ENCODE results near the gene CDO1. TPM values are rescaled to one million over a fixed set of nuclear protein-coding genes. Genes with fewer than 3 reads are reported as not detected.

Gene CDO1
- total and polyA plus RNA-seq, 2 donors = 1.6 to 1.7 TPM

- no peaks in the 10 kb centered on the region for H3K36me3 ChIP-seq (ENCODE audit: control insufficient read depth in 2 of 2, insufficient read depth in 2 of 2, low read length in 1 of 2)
- H3K4me3 ChIP-seq (ENCODE audit: low read length in 2 of 2) = no peak overlapping the region
- no peak for DNase-seq (ENCODE audit: low read depth in 6 of 9, low spot score in 9 of 9)
- 86% methylated on average over 2 of the region's 2 CpGs for WGBS
- H3K27ac ChIP-seq (ENCODE audit: low read depth in 1 of 2, low read length in 1 of 2) = no peak overlapping the region
- H3K9me3 ChIP-seq (ENCODE audit: control insufficient read depth in 2 of 2, insufficient read depth in 1 of 2, low read length in 1 of 2) = no peaks in the 10 kb centered on the region
- no peaks in the 10 kb centered on the region for H3K4me1 ChIP-seq (ENCODE audit: control insufficient read depth in 2 of 2, insufficient read depth in 2 of 2, low read length in 2 of 2)
- H3K27me3 ChIP-seq (ENCODE audit: control insufficient read depth in 2 of 2, insufficient read depth in 1 of 2, low read length in 1 of 2) = no peaks in the 10 kb centered on the region
Observed at GRCh38 chr5:115806986-115807653, 9.3 kb downstream of the CDO1 start.

GRCh38 chr5:115801984-115802383, 14.5 kb downstream of the CDO1 start:
- Histone ChIP-seq H3K27me3 (ENCODE audit: control insufficient read depth in 2 of 2, insufficient read depth in 1 of 2, low read length in 1 of 2) (no peaks in the 10 kb centered on the region), H3K9me3 (ENCODE audit: control insufficient read depth in 2 of 2, insufficient read depth in 1 of 2, low read length in 1 of 2) (no peaks in the 10 kb centered on the region), H3K27ac (ENCODE audit: low read depth in 1 of 2, low read length in 1 of 2) (no peak overlapping the region), H3K36me3 (ENCODE audit: control insufficient read depth in 2 of 2, insufficient read depth in 2 of 2, low read length in 1 of 2) (no peaks in the 10 kb centered on the region), H3K4me3 (ENCODE audit: low read length in 2 of 2) (no peak overlapping the region), H3K4me1 (ENCODE audit: control insufficient read depth in 2 of 2, insufficient read depth in 2 of 2, low read length in 2 of 2) (no peaks in the 10 kb centered on the region)
- 72% methylated on average over 1 of the region's 1 CpG for WGBS
- DNase-seq (ENCODE audit: low read depth in 6 of 9, low spot score in 9 of 9) = no peak

GRCh38 chr5:115801152-115801551, 15.3 kb downstream of the CDO1 start:
- Histone ChIP-seq H3K27me3 (ENCODE audit: control insufficient read depth in 2 of 2, insufficient read depth in 1 of 2, low read length in 1 of 2) (no peaks in the 10 kb centered on the region), H3K27ac (ENCODE audit: low read depth in 1 of 2, low read length in 1 of 2) (no peak overlapping the region), H3K4me1 (ENCODE audit: control insufficient read depth in 2 of 2, insufficient read depth in 2 of 2, low read length in 2 of 2) (no peaks in the 10 kb centered on the region), H3K4me3 (ENCODE audit: low read length in 2 of 2) (no peak overlapping the region), H3K9me3 (ENCODE audit: control insufficient read depth in 2 of 2, insufficient read depth in 1 of 2, low read length in 1 of 2) (no peaks in the 10 kb centered on the region), H3K36me3 (ENCODE audit: control insufficient read depth in 2 of 2, insufficient read depth in 2 of 2, low read length in 1 of 2) (no peaks in the 10 kb centered on the region)
- DNase-seq (ENCODE audit: low read depth in 6 of 9, low spot score in 9 of 9) = no peak
- WGBS = 94% methylated on average over 2 of the region's 2 CpGs

GRCh38 chr5:115800108-115800507, 16.4 kb downstream of the CDO1 start:
- Histone ChIP-seq H3K4me3 (ENCODE audit: low read length in 2 of 2) (no peak overlapping the region), H3K27me3 (ENCODE audit: control insufficient read depth in 2 of 2, insufficient read depth in 1 of 2, low read length in 1 of 2) (no peaks in the 10 kb centered on the region), H3K4me1 (ENCODE audit: control insufficient read depth in 2 of 2, insufficient read depth in 2 of 2, low read length in 2 of 2) (no peaks in the 10 kb centered on the region), H3K9me3 (ENCODE audit: control insufficient read depth in 2 of 2, insufficient read depth in 1 of 2, low read length in 1 of 2) (no peaks in the 10 kb centered on the region), H3K36me3 (ENCODE audit: control insufficient read depth in 2 of 2, insufficient read depth in 2 of 2, low read length in 1 of 2) (no peaks in the 10 kb centered on the region), H3K27ac (ENCODE audit: low read depth in 1 of 2, low read length in 1 of 2) (no peak overlapping the region)
- DNase-seq (ENCODE audit: low read depth in 6 of 9, low spot score in 9 of 9) = no peak
- 90% methylated on average over 2 of the region's 2 CpGs for WGBS

- Histone ChIP-seq H3K27me3 (ENCODE audit: control insufficient read depth in 2 of 2, insufficient read depth in 1 of 2, low read length in 1 of 2) (no peaks in the 10 kb centered on the region), H3K36me3 (ENCODE audit: control insufficient read depth in 2 of 2, insufficient read depth in 2 of 2, low read length in 1 of 2) (no peaks in the 10 kb centered on the region), H3K9me3 (ENCODE audit: control insufficient read depth in 2 of 2, insufficient read depth in 1 of 2, low read length in 1 of 2) (no peaks in the 10 kb centered on the region), H3K4me1 (ENCODE audit: control insufficient read depth in 2 of 2, insufficient read depth in 2 of 2, low read length in 2 of 2) (no peaks in the 10 kb centered on the region), H3K4me3 (ENCODE audit: low read length in 2 of 2) (no peak overlapping the region), H3K27ac (ENCODE audit: low read depth in 1 of 2, low read length in 1 of 2) (no peak overlapping the region)
- DNase-seq (ENCODE audit: low read depth in 6 of 9, low spot score in 9 of 9) = no peak
- WGBS = 93% methylated on average over 2 of the region's 2 CpGs
Observed at GRCh38 chr5:115798252-115798651, 18.2 kb downstream of the CDO1 start.

GRCh38 chr5:115796656-115797055, 19.8 kb downstream of the CDO1 start:
- H3K36me3 ChIP-seq (ENCODE audit: control insufficient read depth in 2 of 2, insufficient read depth in 2 of 2, low read length in 1 of 2) = no peaks in the 10 kb centered on the region
- no peaks in the 10 kb centered on the region for H3K9me3 ChIP-seq (ENCODE audit: control insufficient read depth in 2 of 2, insufficient read depth in 1 of 2, low read length in 1 of 2)
- H3K4me1 ChIP-seq (ENCODE audit: control insufficient read depth in 2 of 2, insufficient read depth in 2 of 2, low read length in 2 of 2) = no peaks in the 10 kb centered on the region
- H3K27ac ChIP-seq (ENCODE audit: low read depth in 1 of 2, low read length in 1 of 2) = no peak overlapping the region
- no peaks in the 10 kb centered on the region for H3K27me3 ChIP-seq (ENCODE audit: control insufficient read depth in 2 of 2, insufficient read depth in 1 of 2, low read length in 1 of 2)
- H3K4me3 ChIP-seq (ENCODE audit: low read length in 2 of 2) = no peak overlapping the region
- 95% methylated on average over 3 of the region's 3 CpGs for WGBS
- no peak for DNase-seq (ENCODE audit: low read depth in 6 of 9, low spot score in 9 of 9)

- Histone ChIP-seq H3K4me3 (ENCODE audit: low read length in 2 of 2) (no peak overlapping the region), H3K4me1 (ENCODE audit: control insufficient read depth in 2 of 2, insufficient read depth in 2 of 2, low read length in 2 of 2) (no peaks in the 10 kb centered on the region), H3K27ac (ENCODE audit: low read depth in 1 of 2, low read length in 1 of 2) (no peak overlapping the region), H3K36me3 (ENCODE audit: control insufficient read depth in 2 of 2, insufficient read depth in 2 of 2, low read length in 1 of 2) (no peaks in the 10 kb centered on the region), H3K9me3 (ENCODE audit: control insufficient read depth in 2 of 2, insufficient read depth in 1 of 2, low read length in 1 of 2) (no peaks in the 10 kb centered on the region), H3K27me3 (ENCODE audit: control insufficient read depth in 2 of 2, insufficient read depth in 1 of 2, low read length in 1 of 2) (no peaks in the 10 kb centered on the region)
- DNase-seq (ENCODE audit: low read depth in 6 of 9, low spot score in 9 of 9) = no peak
- WGBS = 100% methylated on average over 1 of the region's 1 CpG
Observed at GRCh38 chr5:115795700-115796099, 20.8 kb downstream of the CDO1 start.

GRCh38 chr5:115788440-115788839, 28.0 kb downstream of the CDO1 start:
- Histone ChIP-seq H3K4me1 (ENCODE audit: control insufficient read depth in 2 of 2, insufficient read depth in 2 of 2, low read length in 2 of 2) (no peaks in the 10 kb centered on the region), H3K36me3 (ENCODE audit: control insufficient read depth in 2 of 2, insufficient read depth in 2 of 2, low read length in 1 of 2) (no peaks in the 10 kb centered on the region), H3K9me3 (ENCODE audit: control insufficient read depth in 2 of 2, insufficient read depth in 1 of 2, low read length in 1 of 2) (no peaks in the 10 kb centered on the region), H3K4me3 (ENCODE audit: low read length in 2 of 2) (no peak overlapping the region), H3K27ac (ENCODE audit: low read depth in 1 of 2, low read length in 1 of 2) (no peak overlapping the region), H3K27me3 (ENCODE audit: control insufficient read depth in 2 of 2, insufficient read depth in 1 of 2, low read length in 1 of 2) (no peaks in the 10 kb centered on the region)
- WGBS = 99% methylated on average over 1 of the region's 1 CpG
- no peak for DNase-seq (ENCODE audit: low read depth in 6 of 9, low spot score in 9 of 9)

GRCh38 chr5:115787426-115787825, 29.0 kb downstream of the CDO1 start:
- WGBS = 48% methylated on average over 1 of the region's 1 CpG
- H3K4me1 ChIP-seq (ENCODE audit: control insufficient read depth in 2 of 2, insufficient read depth in 2 of 2, low read length in 2 of 2) = no peaks in the 10 kb centered on the region
- H3K27me3 ChIP-seq (ENCODE audit: control insufficient read depth in 2 of 2, insufficient read depth in 1 of 2, low read length in 1 of 2) = no peaks in the 10 kb centered on the region
- DNase-seq (ENCODE audit: low read depth in 6 of 9, low spot score in 9 of 9) = no peak
- H3K9me3 ChIP-seq (ENCODE audit: control insufficient read depth in 2 of 2, insufficient read depth in 1 of 2, low read length in 1 of 2) = no peaks in the 10 kb centered on the region
- H3K4me3 ChIP-seq (ENCODE audit: low read length in 2 of 2) = no peak overlapping the region
- H3K36me3 ChIP-seq (ENCODE audit: control insufficient read depth in 2 of 2, insufficient read depth in 2 of 2, low read length in 1 of 2) = no peaks in the 10 kb centered on the region
- no peak overlapping the region for H3K27ac ChIP-seq (ENCODE audit: low read depth in 1 of 2, low read length in 1 of 2)
